COLO668 (cell line): ENCODE results near the gene ABCC6.
"Not testable (repeated sequence)": the region's sequence is repeated elsewhere in the genome, so short reads cannot be mapped to it uniquely, and the experiment has no call there.

Experiments used
- DNase-seq: peaks from one replicate; lab custom pipeline; 2025; ENCODE audit not compliant: unreplicated experiment; lab: John Stamatoyannopoulos, UW

Gene ABCC6

DNA sequence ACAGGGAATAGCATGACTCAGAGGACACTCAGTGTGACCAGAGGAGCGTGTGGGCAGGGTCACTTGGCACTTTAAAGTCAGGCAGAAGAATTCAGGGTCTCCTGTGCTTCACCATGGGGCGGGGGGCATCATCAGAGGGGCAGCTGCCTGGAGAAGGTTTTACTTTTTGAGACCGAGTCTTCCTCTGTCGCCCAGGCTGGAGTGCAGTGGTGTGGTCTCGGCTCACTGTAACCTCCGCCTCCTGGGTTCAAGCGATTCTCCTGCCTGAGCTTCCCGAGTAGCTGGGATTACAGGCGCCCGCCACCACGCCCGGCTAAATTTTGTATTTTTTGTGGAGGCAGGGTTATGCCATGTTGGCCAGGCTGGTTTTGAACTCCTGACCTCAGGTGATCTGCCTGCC is 32.3 kb downstream of the ABCC6 start:
- not testable (repeated sequence) for DNase-seq

DNA sequence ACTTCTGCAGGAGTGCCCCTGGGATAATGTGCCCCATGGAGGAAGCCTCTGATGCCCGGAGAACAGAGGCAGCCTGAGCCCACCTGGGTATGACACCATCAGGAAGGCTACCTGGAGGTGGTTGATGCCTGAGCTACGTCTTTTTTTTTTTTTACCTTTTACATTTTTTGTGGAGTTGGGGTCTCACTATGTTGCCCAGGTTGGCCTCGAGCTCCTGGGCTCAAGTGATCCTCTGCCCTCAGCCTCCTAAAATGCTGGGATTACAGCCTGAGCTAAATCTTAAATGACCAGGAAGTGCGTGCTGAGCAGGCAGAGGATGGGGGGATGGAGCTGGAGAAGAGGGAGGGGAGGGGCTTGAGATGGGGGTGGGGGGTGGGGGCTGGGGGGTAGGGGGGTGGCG is 32.7 kb downstream of the ABCC6 start:
- DNase-seq: no peak

DNA sequence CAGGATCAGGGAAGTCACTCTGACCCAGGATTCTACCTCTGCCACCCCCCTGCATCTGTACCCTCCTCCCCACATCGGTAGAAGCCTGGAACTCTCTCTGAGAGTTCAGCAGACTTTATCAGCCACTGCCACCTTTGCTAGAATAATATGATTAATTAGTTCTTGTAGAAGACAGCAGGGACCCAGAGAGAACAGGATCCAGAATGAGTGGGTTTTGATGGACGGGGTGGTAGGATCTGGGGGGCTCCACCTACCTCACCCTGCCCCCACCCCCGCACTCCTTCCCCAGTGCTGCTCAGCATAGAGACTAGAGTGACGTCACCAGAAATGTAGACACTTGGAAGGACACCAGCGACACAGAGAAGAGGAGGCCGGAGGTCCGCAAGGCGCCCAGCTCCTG is 33.5 kb downstream of the ABCC6 start:
- no peak for DNase-seq

DNA sequence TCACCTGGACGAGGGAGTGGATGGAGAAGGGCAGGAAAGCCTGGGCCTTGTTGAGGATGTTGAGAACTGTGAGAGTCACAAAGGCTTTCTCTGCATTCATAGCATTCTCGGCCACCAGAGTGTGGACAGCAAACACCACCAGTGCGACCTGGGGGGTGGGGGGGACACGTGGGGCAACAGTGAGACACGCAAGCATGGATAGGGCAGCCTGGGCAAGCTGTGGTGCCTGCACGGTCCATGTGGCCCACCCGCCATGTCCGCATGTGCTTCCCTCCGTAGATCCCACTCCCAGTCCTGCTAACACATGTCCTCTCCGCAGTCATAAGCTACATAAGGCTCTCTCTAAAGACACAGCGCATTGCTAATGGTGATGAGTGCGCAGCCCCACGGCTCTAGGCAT is 34.5 kb downstream of the ABCC6 start:
- DNase-seq: no peak

DNA sequence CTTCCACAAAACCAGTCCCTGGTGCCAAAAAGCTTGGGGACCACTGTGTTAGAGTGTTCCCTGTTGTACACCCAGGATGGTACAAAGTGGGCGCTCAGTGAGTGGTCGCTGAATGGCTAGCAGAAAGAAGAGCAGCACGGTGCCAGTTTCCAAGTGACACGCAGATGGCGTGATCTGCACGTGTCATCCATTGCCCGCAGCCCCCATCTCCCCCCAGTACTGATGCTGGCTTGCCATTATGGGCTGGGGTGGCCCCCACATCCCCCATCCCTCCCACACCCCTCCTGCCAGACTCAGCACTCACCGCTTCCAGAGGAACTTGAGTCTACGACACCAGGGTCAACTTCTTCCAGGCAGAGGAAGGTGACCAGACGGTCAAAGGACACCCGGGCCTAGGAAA is 36.5 kb downstream of the ABCC6 start:
- no peak for DNase-seq

DNA sequence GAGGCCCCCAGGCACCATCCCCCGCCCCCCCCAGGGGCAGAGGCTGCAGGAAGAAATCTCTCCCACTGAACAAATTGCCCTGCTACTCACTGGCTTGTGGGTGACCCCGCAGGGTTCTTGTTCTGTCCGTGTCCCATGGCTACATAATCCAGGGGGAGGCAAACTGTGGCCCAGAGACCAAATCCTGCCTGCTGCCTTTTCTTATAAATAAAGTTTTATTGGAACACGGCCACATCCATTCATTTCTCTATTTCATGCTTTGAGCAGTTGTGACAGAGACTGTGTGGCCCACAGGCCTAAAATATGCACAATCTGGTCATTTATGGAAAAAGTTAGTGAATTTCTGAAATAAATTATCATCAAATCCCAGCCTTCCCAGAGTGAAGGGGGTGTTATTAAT is 38.2 kb downstream of the ABCC6 start:
- no peak for DNase-seq

DNA sequence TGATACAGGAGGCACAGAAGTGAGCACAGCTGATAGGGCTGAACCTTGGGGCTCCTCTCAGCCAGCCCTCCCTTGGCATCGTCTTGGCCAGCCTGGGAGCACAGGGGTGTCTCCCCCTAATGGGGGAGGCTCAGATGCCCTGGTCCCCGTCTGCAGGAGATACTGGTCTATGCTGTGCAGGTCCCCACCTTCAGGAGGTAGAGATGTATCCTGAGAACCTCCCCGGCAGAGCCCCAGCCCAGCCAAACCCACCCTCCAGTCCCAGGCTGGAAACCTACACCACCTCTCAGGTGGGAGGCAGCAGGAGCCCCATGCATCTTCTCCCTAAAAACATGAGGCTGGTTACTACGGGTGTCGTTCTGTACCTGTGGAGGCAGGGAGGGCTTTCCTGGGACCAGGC is 38.7 kb downstream of the ABCC6 start:
- no peak for DNase-seq

DNA sequence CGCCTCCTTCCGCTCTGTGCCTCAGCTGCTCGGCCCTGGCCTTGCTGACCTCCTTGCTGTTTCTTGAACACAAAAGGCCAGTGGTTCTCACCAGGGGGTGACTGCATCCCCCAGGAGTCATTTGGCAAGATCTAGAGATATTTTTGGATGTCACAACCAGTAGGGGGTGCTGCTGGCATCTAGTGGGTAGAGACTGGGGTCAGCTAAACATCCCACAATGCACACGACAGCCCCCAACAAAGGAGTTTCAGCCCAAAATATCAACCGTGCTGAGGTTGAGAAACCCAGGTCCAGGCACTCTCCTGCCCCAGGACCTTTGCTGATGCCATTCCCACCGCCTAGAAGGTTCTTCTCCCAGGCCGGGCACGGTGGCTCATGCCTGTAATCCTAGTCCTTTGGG is 39.7 kb downstream of the ABCC6 start:
- no peak for DNase-seq

DNA sequence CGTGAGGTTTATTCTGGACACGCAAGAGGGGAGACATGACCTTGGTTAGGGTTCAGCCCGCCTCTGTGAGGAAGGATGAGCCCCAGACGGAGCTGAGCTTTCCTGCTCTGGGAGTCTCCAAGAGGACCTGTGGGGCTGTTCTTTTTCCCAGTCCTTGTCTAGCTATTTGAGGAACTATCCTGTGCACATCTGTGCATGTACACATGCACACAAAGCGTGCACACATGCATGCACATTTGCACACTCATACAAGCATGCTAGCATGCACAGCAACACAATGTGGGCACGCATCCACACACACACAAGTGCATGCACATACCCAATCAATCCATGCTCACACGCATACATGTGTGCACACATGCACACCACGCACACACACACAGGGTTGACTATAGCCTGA is 40.4 kb downstream of the ABCC6 start:
- no peak for DNase-seq

DNA sequence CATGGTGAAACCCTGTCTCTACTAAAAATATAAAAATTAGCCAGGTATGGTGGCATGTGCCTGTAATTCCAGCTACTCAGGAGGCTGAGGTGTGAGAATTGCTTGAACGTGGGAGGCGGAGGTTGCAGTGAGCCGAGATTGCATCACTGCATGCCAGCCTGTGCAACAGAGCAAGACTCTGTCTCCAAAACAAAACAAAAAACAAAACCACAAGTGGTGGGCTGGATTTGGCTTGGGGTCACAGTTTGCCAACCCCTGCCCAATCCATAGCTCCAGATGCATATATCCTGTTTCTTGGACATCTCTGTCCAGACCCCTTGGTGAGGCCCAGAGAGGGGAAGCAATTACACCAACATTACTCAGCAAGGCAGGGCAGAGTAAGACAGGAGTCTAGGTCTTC is 41.5 kb downstream of the ABCC6 start:
- not testable (repeated sequence) for DNase-seq

DNA sequence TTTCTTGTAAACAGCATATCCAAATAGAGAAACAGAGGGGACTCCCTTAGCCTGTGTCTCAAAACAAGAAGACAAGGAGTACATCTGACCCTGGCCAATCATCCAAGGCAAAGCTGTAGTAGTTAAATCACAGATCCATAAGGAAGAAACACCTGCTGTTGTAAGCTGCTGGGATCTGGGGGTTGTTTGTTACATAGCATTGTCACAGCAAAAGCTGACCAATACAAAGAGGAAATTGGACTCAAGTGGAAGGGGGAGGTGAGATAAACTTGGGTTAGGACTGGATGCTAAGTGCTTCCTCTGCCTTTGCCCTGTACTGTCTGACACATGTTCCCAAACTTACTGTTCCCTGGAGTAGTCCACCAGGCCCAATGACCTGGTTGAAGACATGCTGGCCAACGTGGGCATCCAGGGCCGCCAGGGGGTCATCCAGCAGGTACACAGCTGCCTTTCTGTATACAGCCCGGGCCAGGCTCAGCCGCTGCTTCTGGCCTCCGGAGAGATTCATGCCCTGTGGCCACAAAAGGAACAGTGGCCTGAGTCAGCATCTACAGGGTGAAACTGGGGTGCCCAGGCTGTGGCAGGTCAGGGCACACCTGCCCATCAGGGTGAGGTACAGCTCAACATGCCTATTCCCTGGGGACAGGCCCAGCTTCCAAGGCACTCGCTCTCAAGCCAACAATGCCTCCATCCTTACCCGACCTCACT is 44.7 kb downstream of the ABCC6 start:
- no peak for DNase-seq

DNA sequence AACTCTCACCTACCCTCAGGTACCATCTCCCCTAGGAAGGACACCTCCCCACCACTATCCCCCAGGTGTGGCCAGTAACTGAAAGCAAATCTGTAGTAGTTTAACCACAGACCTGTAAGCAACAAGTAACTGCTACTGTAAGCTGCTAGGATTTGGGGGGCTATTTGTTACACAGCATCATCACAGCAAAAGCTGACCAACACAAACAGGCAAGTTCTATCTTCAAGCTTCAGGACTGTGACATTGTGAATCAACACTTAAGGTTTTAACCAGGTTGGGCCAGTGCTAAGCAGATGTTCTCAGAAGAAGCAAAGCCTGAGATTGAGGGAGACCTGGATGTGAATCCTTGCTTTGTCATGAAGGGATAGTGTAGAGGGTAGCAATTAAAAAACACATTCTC is 47.0 kb downstream of the ABCC6 start:
- no peak for DNase-seq

DNA sequence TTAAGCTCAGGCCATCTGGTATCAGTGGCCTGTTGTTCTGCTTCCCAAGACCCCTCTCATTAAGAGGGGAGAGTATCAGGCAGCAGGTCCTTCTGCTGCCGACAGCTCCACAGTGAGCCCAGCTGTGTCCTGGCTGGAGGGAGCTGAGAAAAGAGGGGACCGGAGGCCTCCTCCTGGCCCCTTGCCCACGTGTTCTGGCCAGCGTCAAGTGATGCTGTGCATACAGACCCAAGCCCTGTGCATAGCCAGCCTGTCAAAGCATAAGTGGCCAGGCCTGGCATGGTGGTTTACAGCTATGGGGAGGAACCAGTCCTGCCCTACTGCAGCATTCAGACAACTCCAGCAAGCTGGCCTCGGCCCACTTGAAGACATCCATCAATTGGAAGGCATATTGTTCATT is 48.0 kb downstream of the ABCC6 start:
- DNase-seq: no peak

DNA sequence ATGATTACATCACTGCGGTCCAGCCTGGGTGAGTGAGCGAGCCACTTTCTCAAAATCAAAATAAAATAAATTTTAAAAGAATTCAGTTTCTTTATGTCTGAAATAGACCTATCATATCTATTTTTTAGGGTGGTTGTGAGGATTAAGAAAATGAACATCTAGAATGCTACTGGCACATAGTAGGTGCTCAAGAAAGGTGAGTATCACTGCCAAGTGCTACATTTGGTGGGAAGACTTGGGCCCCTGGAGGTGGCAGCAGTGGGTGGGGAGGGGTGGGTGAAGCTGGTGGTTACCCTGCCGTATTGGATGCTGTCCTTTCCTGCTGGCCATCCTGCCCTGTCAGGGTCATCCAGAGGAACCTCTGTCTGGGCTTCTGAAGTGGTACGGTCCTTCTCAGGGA is 50.3 kb downstream of the ABCC6 start:
- DNase-seq: no peak

DNA sequence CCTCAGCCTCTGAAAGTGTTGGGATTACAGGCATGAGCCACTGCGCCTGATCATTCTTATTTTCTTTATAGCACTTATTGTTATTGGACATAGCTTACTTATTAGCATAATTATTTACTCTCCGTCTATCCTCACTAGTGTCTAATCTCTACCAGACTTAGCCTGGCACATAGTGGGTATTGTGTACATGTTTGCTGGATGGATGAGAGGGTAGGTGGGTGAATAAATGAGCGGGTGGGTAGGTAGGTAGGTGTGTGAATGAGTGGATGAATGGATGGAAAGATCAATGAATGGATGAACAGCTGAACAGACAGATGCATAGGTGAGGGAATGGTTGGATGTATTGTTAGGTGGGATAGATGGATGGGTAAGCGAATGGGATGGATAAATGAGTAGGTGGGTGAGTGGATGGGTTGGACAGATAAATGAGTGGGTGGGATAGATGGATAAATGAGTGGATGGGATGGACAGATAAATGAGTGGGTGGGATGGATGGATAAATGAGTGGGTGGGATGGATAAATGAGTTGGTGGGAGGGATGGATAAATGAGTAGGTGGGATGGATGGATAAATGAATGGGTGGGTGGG is 51.9 kb downstream of the ABCC6 start:
- no peak for DNase-seq

DNA sequence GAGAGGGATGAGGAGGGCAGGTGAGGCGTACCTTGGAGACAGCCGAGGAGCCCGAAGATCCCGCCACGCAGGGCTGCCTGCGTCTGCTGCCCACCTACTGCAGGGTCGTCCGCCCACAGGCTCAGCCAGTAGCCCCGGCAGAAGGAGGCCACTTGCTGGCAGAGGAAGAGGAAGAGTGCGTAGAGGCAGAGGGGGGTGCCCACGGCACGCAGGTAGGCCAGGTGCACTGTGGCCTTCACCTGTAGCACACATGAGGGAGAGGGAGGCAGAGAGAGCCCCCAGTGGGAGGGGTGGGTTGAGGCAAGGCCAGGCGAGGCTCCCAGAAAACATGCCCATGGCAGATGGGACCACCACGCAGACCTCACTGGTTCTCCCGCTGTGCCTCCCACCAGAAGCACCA is 53.7 kb downstream of the ABCC6 start:
- no peak for DNase-seq

DNA sequence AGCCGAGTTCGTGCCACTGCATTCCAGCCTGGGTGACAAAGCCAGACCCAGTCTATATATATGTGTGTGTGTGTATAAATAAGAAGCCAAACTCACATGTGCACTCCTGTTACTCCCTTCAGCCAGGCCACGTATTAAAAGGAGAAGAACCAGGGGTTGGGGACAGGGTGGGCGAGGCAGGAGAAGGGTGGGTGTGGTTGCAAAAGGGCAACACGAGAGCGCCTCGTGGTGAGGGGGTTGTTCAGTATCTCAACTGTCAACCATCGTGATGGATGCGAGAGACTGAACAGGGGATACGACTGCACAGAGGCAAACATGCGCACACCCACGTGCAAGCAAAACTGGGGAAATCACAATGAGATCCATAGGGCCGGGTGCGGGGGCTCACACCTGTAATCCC is 54.9 kb downstream of the ABCC6 start:
- no peak for DNase-seq

DNA sequence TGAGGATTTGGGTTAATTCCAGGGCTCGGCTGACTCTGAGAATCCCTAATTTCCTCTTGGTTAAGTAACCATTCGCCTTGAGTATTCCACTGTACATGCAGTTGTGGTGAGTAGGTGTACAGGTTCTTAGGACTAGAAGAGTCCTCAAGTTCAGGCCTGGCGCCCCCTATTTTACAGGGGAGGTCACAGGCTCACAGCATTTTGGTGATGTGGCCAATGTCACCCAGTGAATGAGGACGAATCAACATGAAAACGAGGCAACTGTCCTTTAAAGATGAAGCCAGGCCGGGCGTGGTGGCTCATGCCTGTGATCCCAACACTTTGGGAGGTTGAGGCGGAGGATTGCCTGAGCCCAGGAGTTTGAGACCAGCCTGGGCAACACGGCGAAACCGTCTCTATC is 55.4 kb downstream of the ABCC6 start:
- DNase-seq: no peak

DNA sequence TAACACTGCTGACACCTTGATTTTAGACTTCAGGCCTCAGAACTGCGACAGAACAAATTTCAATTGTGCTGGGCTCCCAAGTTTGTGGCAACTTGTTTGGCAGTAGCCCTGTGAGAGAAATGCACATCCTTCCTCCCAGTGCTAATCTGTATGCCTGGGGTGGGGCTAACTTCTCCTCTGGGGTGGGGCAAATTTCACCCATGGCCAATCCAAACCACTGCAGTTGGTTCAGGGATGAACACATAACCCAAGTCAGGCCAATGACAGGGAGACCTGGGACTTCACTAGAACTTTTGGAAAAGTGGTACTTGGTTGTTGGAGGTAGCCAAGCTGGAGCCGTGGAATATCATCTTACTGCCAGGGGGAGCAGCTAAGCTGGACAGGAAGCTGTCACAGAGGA is 56.3 kb downstream of the ABCC6 start:
- DNase-seq: no peak

DNA sequence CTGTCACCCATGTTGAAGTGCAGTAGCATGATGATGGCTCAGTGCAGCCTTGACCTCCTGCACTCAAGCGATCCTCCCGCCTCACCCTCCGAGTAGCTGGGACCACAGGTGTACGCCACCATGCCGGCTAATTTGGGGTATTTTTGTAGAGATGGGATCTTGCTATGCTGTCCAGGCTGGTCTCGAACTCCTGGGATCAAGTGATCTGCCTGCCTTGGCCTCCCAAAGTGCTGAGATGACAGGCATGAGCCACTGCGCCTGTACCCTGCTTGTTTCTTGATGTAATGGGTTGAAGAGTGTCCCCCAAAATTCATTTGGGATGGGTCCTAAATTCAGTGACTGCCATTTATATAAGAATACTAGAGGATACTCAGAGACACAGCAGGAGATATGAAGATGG is 57.2 kb downstream of the ABCC6 start:
- no peak for DNase-seq

DNA sequence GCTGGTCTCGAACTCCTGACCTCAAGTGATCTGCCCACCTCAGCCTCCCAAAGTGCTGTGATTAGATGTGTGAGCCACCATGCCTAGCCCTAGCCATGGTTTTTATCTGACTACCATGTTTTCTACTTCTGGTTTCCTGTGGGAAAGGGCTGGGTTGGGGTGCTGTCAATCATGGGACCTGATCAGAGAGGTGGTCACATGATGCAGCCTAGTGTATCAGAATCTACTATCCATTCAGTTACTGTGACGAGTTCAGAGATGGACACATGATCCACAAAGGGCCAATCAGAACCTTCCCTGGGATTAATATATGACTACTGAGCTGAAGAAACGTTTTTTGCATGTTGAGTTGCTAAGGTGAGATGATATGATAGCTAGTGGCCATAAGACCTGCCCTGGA is 59.1 kb downstream of the ABCC6 start:
- no peak for DNase-seq

DNA sequence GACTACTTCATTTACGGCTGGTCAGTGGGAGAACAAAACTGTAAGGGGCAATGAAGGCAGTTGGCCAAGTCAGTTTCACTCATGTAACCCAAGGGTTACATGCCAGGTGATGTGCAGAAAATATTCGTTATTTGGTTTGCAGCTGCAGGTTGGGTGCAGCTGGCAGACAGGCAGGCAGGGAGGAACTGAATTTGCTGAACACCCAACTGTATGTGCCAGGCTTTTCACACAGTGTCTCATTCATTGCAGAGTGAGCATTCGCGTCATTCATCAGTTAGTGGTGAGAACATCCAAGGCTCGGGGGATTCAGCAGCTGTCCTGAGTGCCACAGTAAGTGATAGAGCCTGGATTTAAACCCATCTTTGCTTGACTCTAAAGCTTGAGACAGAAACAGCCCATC is 59.7 kb downstream of the ABCC6 start:
- no peak for DNase-seq

DNA sequence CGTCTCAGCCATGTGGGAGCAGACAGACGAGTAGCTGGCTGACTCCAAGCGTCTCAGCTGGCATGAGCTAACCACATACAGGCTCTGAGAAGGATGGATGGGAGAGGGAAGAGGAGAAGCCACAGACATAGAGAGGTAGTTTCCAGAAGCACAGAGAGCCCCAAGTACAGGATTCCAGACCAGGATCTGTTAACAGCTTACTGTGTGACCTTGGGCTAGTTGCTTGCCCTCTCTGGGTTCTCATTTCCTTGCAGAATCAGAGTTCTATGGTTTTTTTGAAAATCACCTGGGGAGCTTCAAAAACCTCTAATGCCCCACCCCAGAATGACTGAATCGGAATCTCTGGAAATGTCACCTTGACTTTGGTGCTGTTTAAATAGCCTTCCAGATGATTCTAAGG is 60.2 kb downstream of the ABCC6 start:
- no peak for DNase-seq
